DND-41 (cell line): ENCODE measurements around the gene PCDH7.

Experiments
- CTCF ChIP-seq: IDR thresholded peaks from 2 replicates; pipeline ENCODE4 v1.5.1; 2012; ENCODE audit warnings: borderline replicate concordance, low read length, moderate library complexity, mild to moderate bottlenecking; ENCODE audit not compliant: poor library complexity, severe bottlenecking; ENCODE audit errors: extremely low read depth
- EZH2 ChIP-seq: IDR thresholded peaks from 3 replicates; pipeline ENCODE4 v1.6.1; 2012; ENCODE audit warnings: borderline replicate concordance, low read depth, mild to moderate bottlenecking, moderate library complexity, low read length, inconsistent platforms; ENCODE audit not compliant: severe bottlenecking

GRCh38 chr4:30765022-30765421 is 44.9 kb downstream of the PCDH7 start:
- TF ChIP-seq CTCF (no peak), EZH2 (no peak)
